HG03103 (cell line): ENCODE measurements around the gene PFAS.
"Not testable (repeated sequence)": the region's sequence is repeated elsewhere in the genome, so short reads cannot be mapped to it uniquely, and the experiment has no call there.

Experiments used
- ATAC-seq: cut with Tn5 transposase; IDR thresholded peaks from one replicate; pipeline ENCODE4 v1.9.1; 2021; ENCODE audit warnings: low read depth; ENCODE audit not compliant: unreplicated experiment

The PFAS gene

GRCh38 chr17:8226536-8227237, 22.4 kb upstream of the PFAS start:
- ATAC-seq, result no peak

- ATAC-seq, result no peak
These were observed 21.9 kb upstream of the PFAS start for GRCh38 chr17:8227238-8227581.

- no peak for ATAC-seq
These were observed 17.4 kb upstream of the PFAS start for GRCh38 chr17:8231701-8232100.

DNA sequence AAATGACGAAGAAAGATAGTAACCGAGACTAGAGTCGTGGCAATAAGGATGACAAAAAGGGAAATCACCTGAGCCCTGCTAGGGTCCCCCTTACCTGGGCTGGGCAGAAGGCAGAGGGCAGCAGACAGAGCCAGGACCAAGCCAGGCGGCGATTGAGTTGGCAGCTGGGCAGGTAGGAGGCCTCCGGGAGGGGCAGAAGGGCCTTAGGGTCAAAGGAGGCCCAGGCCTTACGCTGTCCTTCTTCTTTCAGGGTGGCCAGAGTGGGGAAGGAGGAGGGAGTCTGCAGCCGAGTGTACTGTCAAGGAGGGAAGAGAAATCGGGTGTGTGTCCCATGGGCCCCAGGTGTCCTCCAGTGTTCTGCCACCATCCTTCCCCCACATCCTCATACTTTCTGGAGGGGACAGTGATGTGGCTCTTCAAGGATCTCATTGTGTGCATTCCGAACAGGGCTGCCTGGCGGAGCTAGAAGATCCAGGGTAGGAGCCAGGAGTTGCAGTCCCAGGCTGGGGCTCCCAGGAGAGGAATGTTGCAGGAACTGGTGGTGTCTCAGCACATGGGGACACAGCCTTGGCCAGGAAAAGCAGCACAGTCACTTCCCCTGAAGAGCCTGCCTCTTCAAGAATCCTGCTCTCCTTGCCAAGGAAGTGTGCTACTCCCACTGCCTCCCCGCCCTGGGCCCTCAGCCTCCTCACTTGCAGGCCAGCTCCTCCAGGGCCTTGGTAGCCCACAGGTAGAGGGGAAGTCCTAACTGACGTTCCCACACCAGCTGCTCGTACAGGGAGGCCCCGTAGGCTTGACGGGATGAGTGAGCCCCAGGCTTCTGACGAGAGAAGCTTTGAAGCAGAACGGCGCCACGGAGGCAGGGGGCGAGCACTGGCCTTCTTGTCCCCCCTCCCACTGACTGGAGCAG, 14.5 kb upstream of the PFAS start:
- no peak for ATAC-seq

DNA sequence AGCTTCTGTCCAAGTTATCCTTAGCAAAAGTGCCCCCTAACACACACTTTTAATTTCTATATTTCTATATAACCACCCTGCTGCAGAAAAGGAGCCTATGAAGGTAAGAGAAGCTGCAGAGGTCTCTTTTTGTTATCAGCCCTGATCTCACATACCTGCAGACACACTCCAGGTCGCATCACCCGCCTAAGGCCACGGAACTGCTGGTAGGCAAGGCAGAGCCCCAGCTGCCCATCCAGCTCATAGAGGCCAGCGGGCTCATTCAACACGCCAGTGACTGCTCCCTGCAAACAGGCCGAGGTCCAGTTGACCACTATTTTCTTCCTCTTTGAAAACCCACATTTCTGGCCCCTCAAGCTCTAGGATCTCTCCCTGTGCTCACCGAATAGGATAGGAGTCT, 13.4 kb upstream of the PFAS start:
- ATAC-seq, result no peak

- ATAC-seq, result no peak
These were observed 11.9 kb upstream of the PFAS start for GRCh38 chr17:8237175-8237574.

DNA sequence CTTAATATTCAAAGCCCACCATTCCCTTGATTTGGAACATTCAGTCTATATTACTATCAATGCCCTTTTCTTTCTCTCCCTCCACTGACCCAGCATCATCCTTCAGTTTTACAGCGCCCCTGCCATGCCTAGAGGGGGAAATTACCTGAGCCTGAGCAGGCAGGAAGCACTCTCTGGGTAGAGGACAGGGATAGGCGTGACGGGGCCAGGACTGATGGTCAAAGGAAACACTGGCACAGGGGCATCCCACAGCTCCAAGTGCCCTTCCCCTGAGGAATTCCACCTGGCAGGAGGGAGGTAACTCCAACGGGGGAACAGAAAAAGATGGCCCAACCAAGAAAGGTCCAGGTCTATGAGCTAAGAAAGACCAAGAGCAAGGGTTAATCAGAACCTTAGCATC, 11.2 kb upstream of the PFAS start:
- no peak for ATAC-seq

GRCh38 chr17:8243827-8244226, 5.3 kb upstream of the PFAS start:
- ATAC-seq, result no peak

DNA sequence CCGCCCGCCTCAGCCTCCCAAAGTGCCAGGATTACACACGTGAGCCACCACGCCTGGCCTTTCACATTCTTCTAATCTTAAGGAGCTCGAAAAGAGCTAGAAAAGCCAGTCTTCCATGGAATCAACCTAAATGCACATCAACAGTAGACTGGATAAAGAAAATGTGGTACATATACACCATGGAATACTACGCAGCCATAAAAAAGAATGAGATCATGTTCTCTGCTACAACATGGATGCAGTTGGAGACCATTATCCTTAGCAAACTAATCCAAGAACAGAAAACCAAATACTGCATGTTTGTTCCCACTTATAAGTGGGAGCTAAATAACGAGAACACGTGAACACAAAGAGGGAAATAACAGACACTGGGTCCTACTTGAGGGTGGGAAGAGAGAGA, 4.3 kb upstream of the PFAS start:
- ATAC-seq, result no peak

- ATAC-seq, result no peak
These were observed 772 bp downstream of the PFAS start for GRCh38 chr17:8249621-8250500.

DNA sequence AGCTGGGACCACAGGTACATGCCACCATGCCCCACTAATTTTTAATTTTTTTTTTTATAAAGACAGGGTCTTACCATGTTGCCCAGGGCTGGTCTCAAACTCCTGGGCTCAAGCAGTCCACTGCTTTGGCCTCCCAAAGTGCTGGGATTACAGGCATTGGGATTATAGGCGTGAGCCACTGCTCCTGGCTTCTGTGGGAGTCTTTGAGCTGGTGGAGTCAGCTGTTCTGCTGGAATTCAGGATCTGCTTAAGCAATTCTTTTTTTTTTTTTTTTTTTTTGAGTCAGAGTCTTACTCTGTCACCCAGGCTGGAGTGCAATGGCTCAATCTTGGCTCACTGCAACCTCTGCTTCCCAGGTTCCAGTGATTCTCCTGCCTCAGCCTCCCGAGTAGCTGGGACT, 2.3 kb downstream of the PFAS start:
- not testable (repeated sequence) for ATAC-seq

- ATAC-seq, result no peak
These were observed 4.7 kb downstream of the PFAS start for GRCh38 chr17:8253801-8254200.

GRCh38 chr17:8254881-8255280, 5.8 kb downstream of the PFAS start:
- ATAC-seq, result no peak

DNA sequence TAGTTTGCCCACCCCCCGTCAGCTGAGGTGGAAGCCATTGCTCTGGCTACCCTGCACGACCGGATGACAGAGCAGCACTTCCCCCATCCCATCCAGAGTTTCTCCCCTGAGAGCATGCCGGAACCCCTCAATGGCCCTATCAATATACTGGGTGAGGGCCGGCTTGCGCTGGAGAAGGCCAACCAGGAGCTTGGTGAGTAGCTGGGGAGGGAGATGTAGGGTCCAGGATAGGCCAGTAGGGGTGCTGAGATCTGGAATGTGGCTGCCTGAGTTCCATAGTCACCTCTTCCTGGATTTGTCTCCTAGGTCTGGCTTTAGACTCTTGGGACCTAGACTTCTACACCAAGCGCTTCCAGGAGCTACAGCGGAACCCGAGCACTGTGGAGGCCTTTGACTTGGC, 6.4 kb downstream of the PFAS start:
- ATAC-seq, result no peak

DNA sequence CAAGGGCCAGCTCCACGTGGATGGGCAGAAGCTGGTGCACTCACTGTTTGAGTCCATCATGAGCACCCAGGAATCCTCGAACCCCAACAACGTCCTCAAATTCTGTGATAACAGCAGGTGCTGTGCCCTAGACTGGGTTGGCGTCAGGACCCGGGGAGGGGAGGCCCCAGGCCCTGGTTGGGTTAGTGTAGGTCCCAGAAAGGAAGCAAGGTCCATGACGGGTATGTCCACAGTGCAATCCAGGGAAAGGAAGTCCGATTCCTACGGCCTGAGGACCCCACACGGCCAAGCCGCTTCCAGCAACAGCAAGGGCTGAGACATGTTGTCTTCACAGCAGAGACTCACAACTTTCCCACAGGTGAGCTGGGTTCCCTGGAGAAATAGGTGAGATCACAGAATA, 7.2 kb downstream of the PFAS start:
- no peak for ATAC-seq

GRCh38 chr17:8256691-8257090, 7.6 kb downstream of the PFAS start:
- ATAC-seq, result no peak

GRCh38 chr17:8257801-8258200, 8.7 kb downstream of the PFAS start:
- ATAC-seq, result no peak

- no peak for ATAC-seq
These were observed 15.2 kb downstream of the PFAS start for GRCh38 chr17:8264320-8264719.

DNA sequence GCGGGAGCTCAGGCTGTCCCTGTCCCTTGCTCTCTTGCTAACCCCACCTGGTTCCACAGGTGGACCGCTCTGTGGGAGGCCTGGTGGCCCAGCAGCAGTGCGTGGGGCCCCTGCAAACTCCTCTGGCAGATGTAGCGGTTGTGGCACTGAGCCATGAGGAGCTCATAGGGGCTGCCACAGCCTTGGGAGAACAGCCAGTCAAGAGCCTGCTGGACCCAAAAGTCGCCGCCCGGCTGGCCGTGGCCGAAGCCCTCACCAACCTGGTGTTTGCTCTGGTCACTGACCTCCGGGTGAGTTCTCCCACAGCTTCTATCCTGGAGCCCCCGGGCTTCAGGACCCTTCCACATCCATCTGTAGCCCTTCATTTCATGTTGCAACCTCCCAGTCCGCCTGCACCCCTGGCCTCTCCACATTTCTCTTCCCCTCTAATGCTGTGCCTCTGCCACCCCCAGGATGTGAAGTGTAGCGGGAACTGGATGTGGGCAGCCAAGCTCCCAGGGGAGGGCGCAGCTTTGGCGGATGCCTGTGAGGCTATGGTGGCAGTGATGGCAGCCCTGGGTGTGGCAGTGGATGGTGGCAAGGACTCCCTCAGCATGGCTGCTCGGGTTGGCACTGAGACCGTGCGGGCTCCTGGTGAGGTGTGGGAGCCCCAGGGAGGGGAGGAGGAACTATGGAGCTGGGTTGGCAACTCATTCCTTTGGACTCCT, 15.9 kb downstream of the PFAS start:
- no peak for ATAC-seq

DNA sequence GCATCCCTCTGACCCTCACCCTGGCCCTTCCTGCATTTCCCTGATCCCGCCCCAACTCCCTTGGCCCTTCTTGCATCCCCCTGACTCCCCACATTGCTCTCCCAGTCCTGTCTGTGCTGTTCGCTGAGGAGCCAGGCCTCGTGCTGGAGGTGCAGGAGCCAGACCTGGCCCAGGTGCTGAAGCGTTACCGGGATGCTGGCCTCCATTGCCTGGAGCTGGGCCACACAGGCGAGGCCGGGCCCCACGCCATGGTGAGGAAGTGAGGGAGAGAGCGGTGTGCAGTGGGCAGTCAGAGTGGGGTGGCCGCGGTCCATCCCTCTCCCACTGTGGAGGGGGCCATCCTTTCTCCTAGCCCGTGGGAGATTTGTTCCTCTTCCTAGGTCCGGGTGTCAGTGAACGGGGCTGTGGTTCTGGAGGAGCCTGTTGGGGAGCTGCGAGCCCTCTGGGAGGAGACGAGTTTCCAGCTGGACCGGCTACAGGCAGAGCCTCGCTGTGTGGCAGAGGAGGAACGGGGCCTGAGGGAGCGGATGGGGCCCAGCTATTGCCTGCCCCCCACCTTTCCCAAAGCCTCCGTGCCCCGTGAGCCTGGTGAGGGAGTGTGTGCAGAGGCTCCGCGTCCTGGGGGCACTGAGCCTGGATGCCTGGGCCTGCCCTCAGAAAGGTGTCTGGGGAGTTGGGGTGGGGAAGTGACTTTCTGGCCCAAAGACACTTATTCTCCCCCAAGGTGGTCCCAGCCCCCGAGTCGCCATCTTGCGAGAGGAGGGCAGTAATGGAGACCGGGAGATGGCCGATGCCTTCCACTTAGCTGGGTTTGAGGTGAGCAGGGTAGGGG, 17.8 kb downstream of the PFAS start:
- no peak for ATAC-seq
